Activated gamma-delta T cell treated with anti-CD3 and anti-CD28 coated beads, Interleukin-2, amount 50 U/mL, for 16 hours (primary cell): ENCODE results near the gene ETS2.

ENCODE experiments used
- DNase-seq: peaks from one replicate; pipeline ENCODE4 v3.0.0-alpha.2; 2020; ENCODE audit warnings: low read depth

Gene ETS2

GRCh38 chr21:38805328-38806152 is at the start of gene ETS2:
Gene ETS2, plus strand, starts transcription at chr21:38805929. Its CDS starts 4,106 bp downstream, at chr21:38810035.
- DNase-seq = peak; percentile 49

- DNase-seq = no peak
These were observed 49.0 kb upstream of the ETS2 start for GRCh38 chr21:38756746-38757145.

- DNase-seq = no peak
These were observed 47.1 kb upstream of the ETS2 start for GRCh38 chr21:38758501-38759214.

- no peak for DNase-seq
These were observed 46.3 kb upstream of the ETS2 start for GRCh38 chr21:38759413-38759812.

GRCh38 chr21:38760017-38760761 is 45.5 kb upstream of the ETS2 start:
- no peak for DNase-seq

- no peak for DNase-seq
These were observed 45.0 kb upstream of the ETS2 start for GRCh38 chr21:38760762-38761155.

GRCh38 chr21:38761531-38761930 is 44.2 kb upstream of the ETS2 start:
- DNase-seq = no peak

GRCh38 chr21:38765056-38765455 is 40.7 kb upstream of the ETS2 start:
- no peak for DNase-seq

- DNase-seq = peak; percentile 24
These were observed 38.6 kb upstream of the ETS2 start for GRCh38 chr21:38766987-38767722.

GRCh38 chr21:38768471-38769063 is 37.2 kb upstream of the ETS2 start:
- DNase-seq = peak; percentile 31

GRCh38 chr21:38769191-38769780 is 36.4 kb upstream of the ETS2 start:
- no peak for DNase-seq

GRCh38 chr21:38770660-38771059 is 35.1 kb upstream of the ETS2 start:
- DNase-seq = no peak

GRCh38 chr21:38771536-38771935 is 34.2 kb upstream of the ETS2 start:
- no peak for DNase-seq

GRCh38 chr21:38772646-38773045 is 33.1 kb upstream of the ETS2 start:
- no peak for DNase-seq

- DNase-seq = no peak
These were observed 32.3 kb upstream of the ETS2 start for GRCh38 chr21:38773099-38774061.

GRCh38 chr21:38774152-38774551 is 31.6 kb upstream of the ETS2 start:
- no peak for DNase-seq

GRCh38 chr21:38774586-38775285 is 31.0 kb upstream of the ETS2 start:
- no peak for DNase-seq

- DNase-seq = no peak
These were observed 30.0 kb upstream of the ETS2 start for GRCh38 chr21:38775733-38776132.

- no peak for DNase-seq
These were observed 28.7 kb upstream of the ETS2 start for GRCh38 chr21:38777015-38777414.
